NCI-H2196 (cell line): ENCODE measurements around the gene TBC1D5.
"Not testable (repeated sequence)": the region's sequence is repeated elsewhere in the genome, so short reads cannot be mapped to it uniquely, and the experiment has no call there.

Experiments
- DNase-seq: peaks from one replicate; lab custom pipeline; 2025; ENCODE audit not compliant: unreplicated experiment; lab: John Stamatoyannopoulos, UW

Gene TBC1D5

DNA sequence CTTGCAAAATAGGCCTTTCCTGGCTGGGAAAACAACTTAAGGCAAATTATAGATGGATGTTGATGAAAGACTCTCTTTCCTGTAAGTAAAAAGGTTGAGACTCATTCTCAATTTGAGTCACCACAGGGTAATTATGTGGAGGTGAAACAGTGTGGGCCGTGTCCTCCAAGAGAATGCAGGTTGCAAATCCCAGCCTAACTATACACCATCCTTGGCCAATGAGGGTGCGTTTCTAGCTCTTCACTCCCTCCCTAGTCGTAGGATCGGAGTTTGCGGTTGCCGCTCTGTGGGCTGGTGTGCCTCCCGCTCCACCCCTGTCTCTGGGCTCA lies 597.8 kb downstream of the TBC1D5 start:
- DNase-seq, result no peak

DNA sequence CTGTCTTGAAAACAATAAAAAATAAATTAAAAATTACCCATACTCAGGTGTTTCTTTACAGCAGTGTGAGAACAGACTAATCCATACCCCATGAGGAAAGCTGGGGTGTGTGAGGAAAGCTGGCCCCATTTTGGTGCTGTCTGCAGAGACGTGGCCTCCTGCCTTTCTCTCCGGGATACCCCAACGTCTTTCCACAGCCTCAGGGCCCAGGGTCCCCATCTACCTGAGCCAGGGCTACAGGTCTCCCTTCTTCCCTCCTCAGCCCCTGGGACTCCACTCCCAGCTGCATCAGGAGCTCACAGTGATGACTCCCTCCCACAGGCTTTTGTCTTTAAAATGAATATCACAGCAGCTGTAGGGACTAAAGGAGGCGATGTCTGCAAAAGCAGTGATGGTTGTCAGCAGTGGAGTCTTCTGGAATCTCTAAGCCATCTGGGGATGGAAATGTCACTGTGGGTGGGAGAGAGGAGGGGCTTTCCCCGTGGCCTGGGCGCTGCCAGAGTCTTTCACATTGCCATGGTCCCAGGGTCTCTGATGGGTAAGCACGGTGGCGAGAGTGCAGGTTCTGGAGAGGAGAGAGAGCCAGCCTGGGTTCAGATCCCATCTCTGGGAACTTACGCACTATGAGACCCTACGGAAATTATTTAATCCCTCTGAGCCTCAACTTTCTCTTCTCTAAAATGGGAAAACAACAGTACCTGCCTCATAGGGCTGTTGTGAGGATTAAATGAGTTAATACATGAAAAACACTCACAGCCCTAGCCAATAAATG lies 598.4 kb downstream of the TBC1D5 start:
- no peak for DNase-seq

DNA sequence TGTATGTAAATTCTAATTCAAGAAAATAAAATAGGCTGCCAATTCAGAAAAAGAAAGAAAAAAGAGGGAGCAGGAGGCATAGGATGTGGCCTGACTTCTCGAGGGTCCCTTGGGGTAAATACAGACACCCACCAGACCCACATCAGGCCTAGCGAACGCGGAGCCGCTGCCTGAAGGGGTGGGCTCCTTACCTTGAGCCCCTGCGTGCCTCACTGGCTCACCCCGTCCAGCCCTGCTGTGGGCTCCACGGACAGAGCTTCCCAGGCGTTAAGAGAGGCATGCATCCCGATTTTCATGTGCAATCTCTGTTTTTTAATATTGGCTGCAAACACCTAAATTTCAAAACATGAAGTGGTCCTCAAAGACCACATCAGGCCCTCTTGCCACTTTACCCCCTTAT lies 599.9 kb downstream of the TBC1D5 start:
- DNase-seq, result no peak

DNA sequence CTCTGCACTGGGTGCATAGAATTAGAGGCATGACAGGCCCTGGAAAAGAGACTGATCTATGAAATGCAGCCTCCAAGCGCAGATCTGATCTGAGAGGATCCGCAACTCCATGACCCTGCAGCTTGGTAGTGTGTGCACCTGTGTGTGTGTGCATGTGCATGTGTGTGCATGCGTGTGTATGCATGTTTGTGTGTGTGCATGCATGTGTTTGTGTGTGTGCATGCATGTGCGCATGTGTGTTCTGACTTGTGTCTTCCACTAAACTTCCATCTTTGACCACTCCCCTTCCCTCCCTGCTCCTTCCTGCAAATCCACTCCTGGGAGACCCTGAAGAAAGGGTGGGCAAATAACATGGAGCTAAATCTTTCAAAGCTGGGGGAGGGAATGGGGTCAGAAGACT lies 600.7 kb downstream of the TBC1D5 start:
- DNase-seq, result no peak

DNA sequence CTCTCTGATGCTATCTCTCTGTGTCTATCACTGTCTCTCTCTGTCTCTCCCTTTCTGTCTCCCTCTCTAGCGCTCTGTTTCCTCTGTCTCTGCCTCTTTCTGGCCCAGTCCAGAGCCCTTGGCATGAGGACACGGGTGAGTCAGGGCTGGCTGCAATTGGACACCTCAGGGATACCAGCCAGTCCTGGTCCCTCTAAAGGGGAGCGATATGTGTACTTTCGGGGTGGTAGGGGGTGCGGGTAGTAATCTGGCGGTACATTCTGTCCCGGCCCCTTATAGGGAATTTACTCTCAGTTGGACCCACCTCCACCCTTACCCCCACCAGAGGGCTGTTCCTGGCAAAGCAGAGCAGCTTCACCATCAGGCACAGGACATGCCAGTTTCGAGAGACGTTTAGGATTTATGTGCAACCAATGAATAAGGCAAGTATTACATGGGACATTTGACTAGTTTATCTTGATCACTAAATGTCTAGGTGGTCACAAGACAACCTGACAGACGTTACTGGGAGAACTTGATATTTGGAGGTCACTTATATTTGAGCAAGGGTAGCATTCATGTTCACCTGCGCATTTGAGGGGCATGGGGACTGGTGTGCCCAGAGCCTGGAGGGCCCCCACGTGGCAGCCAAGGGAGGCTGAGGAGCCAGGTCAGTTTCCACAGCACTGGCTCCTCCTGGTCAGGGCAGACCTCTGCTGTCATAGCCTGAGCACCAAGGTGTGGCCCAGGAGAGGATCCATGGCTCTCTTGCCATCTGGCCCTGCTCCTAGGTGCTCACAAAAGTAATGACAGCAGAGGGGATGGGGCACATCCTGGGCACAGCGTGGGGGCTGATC lies 601.5 kb downstream of the TBC1D5 start:
- no peak for DNase-seq

DNA sequence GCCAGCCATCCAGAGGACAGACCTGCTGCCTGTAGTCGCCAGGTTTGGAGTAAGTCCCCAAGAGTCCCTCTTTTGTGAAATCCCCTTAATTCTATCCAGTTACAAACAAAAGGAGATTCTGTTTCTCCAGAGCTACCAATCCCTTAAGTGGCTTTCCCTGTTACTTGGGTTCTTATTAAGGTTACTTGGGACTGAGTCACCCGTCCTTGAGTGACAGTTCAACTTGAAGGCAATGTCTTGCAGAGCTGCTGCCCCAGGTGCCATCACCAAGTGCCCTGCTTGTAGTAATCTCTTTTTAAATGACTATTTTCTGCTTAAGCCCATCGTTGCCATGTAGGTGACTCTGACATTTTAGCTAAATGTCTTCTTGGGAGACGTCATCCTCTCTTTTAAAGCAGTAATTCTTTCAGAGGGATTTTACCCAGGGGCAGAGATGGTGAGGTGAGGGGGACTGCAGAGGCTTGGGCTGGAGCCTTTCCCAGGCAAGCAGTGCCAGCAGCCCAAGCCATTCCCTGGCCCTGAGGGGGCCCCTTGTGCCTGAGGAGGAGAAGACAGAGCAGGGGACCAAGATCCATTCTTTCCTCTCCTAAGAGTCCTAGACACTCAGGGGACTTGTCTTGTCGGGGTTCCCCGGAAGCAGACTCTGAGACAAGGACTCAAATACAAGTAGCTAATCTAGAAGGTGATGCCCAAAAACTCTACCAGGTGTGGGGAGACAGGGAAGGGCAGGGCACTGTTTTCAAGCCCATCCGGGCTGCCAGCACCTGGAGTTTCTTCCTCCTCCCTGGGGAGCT lies 604.0 kb downstream of the TBC1D5 start:
- no peak for DNase-seq

DNA sequence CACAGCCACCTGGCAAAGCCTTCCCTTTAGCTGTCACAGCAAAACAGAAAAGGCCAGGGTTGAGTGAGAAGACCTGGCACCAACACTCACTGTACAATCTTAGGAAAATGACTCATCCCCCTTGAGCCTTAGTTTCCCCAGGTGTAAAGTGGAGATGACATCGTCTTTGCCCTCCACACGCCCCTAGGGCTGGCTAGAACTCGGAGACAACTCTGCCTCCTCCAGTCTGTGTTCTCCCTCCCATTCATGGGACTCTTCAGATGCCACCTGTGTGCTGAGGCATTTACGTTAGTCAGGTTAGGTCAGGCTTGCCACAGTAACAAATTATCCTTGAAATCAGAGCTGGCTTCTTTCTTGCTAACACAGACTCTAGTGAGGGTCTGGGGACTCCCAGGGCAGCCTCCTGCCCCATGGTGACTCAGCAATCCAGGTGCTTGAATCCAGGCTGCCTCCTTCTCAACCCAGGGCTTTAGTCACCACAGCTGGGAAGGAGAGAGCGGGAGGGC lies 605.1 kb downstream of the TBC1D5 start:
- no peak for DNase-seq

DNA sequence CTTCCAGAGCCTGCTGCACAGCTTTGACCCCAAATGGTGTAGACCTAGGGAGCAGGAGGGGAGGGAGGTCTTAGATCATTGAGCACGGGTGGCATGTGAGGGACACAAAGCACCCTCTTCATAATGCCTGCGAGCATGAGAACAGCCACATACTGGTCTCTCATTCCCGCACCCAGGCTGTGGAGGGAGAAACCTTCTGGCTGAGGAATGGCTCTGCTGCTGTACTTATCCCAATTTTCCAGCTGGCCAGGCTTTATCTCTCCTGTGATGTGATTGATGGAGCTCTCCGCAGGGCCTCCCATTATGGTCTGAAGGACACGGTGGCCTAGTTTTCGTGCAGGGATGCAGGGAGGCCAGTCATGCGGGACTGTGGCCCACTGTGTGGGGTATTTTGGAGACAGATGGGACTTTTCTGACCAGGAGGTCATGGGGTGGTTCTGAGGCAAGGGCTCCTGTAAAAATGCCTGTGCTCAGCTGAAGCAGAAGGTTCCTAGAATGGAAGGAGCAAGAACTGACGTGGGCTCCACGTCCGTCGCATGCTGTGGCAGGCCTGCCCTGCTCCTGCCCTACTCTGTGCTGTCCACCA lies 606.2 kb downstream of the TBC1D5 start:
- DNase-seq, result no peak

DNA sequence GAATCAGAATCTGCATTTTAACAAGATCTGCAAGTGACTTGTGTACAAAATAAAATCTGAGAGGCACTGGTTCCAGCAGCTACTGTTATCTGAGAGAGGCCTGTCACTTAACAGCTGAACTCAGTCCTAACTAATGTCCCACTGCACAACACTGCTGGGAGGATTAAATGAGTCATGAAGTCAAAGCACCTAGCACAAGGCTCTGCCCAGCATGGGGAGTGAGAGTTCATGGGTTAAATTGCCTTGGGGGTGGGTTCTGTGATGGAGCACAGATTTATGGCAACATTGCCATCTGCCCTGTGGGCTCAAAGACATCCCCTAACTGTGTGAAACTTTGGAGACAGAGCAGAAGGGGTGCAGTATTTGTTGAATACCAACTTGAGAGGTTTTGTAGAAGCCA lies 606.7 kb downstream of the TBC1D5 start:
- DNase-seq, result no peak

DNA sequence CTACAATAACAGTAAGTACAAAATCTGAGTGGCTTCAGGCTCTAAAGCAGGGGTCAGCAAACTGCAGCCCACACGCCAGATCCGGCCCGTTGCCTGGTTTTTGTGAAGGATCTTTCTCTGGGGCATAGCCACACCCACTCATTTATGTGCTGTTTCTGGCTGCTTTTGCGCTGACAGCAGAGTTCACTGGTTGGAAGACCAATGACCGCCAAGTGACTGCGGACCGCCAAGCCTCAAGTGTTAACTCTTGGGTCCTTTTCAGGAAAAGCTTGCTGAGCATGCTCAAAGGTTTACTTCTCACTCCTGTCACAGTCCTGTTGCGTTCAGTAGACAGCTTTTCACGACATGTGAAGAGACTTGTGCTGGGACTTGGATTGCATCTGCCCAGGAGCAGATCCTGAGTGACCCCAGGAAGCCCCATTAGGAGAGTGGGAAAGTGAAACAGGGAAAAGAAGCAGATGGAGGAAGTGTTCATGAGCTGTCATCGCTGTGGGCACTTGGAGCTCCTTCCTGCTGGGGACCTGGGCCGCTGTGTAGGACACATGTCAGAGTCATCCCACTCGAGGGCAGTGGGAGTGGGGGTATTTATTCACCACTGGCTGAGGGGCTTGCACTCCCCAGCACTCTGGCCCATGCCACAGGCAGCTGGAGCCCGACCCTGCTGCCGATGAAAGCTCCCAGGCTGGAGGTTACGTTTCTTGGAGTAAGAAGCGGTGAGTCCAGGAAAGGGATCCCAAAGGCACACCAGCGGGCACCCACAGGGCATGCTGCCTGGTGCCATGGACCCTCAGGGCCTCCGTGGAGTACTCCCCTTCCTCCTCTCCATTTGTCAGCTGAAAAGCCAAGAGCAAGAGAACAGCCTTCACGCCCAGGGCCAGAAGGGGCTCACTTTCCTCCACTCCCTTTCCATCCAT lies 608.5 kb downstream of the TBC1D5 start:
- no peak for DNase-seq

DNA sequence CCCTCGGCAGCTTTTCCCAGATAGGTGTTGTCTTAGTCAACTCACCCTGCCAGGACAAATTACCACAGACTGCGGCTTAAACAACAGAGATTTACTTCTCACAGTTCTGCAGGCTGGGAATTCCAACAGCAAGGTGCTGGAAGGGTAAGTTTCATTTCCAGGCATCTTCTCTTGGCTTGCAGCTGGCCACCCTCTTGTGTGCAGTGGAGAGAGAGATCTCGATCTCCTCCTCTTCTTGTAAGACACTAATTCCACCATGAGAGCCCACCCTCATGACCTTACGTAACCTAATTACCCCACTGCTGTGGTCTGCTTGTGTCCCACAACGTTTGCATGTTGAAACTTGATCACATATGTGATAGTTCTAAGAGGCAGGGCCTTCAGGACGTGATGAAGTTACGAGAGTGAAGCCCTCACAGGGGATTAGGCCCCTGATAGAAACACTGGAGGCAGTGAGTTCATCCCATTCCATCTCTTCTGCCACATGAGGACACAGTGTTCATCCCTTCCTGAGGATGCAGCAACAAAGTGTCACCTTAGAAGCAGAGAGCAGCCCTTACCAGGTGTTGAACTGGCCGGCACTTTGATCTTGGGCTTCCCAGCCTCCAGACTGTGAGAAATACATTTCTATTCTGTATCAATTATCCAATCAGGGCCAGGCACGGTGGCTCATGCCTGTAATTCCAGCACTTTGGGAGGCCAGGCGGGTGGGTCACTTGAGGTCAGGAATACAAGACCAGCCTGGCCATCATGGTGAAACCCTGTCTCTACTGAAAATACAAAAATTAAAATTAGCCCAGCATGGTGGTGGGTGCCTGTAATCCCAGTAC lies 609.9 kb downstream of the TBC1D5 start:
- no peak for DNase-seq

DNA sequence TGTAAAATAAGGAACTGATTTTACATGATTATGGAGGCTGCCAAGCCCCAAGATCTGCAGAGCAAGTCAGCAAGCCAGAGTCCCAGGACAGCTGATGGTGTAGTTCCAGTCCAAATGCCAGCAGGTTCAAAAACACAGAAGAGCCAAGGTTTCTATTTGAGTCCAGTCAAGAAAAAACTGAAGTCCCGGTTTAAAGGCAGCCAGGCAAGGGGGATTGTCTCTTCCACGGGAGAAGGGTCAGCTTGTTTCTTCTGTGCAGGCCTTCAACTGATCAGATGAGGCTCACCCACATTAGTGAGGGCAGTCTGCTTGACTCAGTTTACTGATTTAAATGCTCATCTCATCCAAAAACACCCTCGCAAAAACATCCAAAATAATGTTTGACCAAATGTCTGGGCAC lies 611.5 kb downstream of the TBC1D5 start:
- DNase-seq, result no peak

DNA sequence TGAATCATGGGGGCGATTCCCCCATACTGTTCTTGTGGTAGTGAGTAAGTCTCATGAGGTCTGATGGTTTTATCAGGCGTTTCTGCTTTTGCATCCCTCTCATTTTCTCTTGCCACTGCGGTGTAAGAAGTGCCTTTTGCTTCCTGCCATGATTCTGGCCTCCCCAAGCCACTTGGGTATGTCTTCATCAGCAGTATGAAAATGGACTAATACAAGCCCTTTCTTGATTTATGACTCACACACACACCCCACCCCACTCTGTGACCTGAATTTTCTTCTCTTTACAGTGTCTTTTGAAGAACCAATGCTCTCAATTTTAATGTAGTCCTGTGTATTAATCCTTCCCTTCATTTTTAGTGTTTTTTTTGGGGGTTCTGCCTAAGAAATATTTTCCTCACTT lies 612.9 kb downstream of the TBC1D5 start:
- DNase-seq, result no peak

DNA sequence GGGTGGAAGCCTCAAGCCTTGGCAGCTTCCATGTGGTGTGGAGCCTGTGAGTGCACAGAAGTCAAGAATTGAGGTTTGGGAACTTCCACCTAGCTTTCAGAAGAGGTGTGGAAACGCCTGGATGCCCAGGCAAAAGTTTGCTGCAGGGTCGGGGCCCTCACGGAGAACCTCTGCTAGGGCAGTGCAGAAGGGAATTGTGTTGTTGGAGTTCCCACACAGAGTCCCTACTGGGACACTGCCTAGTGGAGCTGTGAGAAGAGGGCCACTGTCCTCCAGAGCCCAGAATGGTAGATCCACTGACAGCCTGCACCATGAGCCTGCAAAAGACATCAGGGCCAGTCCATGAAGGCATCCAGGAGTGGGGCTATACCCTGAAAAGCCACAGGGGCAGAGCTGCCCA lies 613.8 kb downstream of the TBC1D5 start:
- not testable (repeated sequence) for DNase-seq

DNA sequence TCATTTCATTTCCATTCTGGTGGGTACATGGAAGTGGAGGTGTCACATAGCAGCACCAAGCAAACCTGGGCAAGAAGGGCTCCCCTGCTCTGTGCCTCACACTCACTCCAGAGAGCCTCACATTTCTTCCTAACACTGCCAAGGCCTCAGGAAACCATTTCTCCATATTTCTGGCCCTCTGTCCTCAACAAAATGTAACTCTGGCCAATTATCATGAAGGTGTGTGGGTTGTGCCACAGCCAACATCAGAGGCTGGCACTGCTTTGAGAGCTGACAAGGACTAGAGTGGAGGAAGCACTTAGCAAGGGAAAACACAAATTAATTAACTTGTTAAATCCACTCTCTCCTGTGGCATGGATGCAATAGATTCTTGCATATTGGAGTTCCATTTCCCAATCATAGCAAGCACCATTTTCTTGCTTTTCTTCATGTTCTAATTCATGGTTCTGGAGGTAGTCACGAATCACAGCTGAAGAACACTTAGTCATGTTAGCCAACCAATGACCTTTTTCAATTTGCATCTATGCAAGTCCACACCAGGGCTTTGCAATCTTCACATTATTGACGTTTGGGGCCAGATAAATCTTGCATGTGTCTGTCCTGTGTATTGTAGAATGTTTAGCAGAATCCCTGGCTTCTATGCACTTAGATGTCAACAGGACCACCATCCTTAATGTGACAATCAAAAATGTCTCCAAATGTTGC lies 616.5 kb downstream of the TBC1D5 start:
- no peak for DNase-seq

DNA sequence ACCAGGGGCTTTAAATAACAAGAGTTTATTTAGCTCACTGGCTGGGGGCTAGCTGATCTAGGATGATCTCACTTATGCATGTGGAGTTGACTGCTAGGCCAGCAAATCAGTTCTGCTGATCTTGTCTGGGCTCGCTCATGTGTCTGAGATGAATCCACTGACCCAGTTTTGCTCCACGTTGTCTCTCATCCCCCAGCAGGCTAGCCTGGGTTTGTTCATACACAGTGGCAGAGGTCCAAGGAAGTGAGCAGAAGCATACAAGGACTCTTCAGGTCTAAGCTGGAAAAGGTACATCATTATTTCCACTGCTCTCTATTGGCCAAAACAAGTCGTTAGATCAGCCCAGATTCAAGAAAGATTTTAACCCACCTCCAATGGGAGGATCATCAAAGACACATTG lies 619.7 kb downstream of the TBC1D5 start:
- DNase-seq, result no peak

DNA sequence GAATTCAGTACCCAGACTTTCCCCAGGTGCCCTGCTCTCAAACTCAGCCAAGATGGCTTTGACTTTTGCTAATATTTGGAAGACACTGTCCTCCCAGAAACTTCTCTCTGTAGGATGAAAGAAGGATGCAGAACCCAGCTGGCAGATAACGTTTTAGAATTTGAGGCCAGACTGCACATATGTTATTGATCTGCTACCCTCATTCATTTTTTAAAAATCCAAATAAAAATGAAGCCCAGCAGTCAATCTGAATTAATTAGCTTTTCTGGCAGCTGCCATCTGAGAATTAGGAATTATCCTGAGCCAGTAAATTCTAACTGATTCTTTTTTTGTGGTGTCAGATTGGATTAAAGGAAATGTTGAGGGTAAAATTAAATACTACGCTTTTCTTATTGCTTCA lies 621.1 kb downstream of the TBC1D5 start:
- no peak for DNase-seq

DNA sequence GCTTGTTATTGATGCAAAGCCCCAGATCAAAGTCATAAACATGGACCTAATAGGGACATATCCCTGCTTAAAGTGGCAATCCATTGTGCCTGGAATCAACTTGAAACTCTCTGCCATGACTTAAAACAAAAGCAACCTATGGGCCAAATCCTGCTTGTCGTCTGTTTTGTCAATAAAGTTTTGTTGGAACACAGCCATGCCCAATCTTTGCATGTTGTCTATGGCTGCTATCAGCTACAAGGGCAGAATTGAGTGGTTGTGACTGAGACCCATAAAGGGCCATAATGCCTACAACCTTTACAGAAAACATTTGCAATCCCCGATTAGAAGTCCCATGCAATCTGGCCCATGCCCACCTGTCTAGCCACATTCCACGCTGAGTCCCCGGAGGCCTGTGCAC lies 622.3 kb downstream of the TBC1D5 start:
- DNase-seq, result no peak
